HL-60 (cell line): ENCODE measurements around the gene RNASEL.

Source experiments
- DNase-seq, 2 experiments: peaks; one replicate each; pipeline ENCODE4 v3.0.0-alpha.2; 2010 to 2020; ENCODE audit warnings: low read depth in 1 of 2, low spot score in 1 of 2
- H3K27ac ChIP-seq: fragments of 250-450 bp; sonication (Bioruptor Pico); replicated peaks from 2 replicates; pipeline ENCODE4 v1.5.1; 2020; ENCODE audit warnings: mild to moderate bottlenecking, moderate library complexity
- H3K27me3 ChIP-seq: fragments of 250-450 bp; sonication (Bioruptor Pico); 2 replicates; pipeline ENCODE4 v1.5.1; 2021; ENCODE audit warnings: mild to moderate bottlenecking, moderate library complexity; ENCODE audit not compliant: insufficient read depth, poor library complexity, severe bottlenecking
- H3K4me3 ChIP-seq: replicated peaks from 2 replicates; pipeline ENCODE4 v1.5.1; 2011; ENCODE audit warnings: mild to moderate bottlenecking, control low read depth, low read length; ENCODE audit not compliant: insufficient read depth
- GABPA ChIP-seq: IDR thresholded peaks from 2 replicates; pipeline ENCODE4 v1.6.1; 2012; ENCODE audit warnings: low read depth
- POLR2AphosphoS5 ChIP-seq: IDR thresholded peaks from 2 replicates; pipeline ENCODE4 v1.6.1; 2012; ENCODE audit warnings: low read depth
- SPI1 ChIP-seq: IDR thresholded peaks from 2 replicates; pipeline ENCODE4 v1.6.1; 2012; ENCODE audit warnings: low read depth, mild to moderate bottlenecking, borderline replicate concordance
- TF ChIP-seq, protein P1 (sequence below): IDR thresholded peaks from one replicate; pipeline ENCODE4 v1.5.1; 2011; ENCODE audit warnings: low read length, control low read depth, inconsistent platforms; ENCODE audit not compliant: insufficient read depth
- TF ChIP-seq, protein P2 (sequence below): IDR thresholded peaks from 2 replicates; pipeline ENCODE4 v1.6.1; 2012; ENCODE audit warnings: low read depth; ENCODE audit not compliant: insufficient replicate concordance

RNASEL gene

DNA sequence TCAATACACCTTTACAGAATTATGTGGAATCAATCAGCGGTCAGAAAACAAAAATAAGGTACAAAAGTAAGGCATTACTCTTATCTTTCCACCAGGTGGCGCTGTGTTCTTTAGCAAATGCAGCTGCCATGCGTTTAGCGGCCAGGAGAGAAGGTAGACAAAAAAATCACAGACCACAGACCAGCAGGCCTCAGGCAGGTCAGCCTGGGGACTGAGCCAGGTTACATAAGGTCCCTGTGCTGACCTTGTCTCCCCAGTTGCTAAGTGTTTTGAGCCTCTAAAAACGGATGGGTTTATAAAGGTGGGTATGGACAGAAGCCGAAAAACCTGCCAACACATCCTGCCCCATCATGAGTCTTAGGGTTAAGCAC is 12.3 kb upstream of the RNASEL start:
- no peak overlapping the region for H3K4me3 ChIP-seq
- DNase-seq = peak in 1 of 2 experiments; percentile 70
- TF ChIP-seq, protein P1, sequence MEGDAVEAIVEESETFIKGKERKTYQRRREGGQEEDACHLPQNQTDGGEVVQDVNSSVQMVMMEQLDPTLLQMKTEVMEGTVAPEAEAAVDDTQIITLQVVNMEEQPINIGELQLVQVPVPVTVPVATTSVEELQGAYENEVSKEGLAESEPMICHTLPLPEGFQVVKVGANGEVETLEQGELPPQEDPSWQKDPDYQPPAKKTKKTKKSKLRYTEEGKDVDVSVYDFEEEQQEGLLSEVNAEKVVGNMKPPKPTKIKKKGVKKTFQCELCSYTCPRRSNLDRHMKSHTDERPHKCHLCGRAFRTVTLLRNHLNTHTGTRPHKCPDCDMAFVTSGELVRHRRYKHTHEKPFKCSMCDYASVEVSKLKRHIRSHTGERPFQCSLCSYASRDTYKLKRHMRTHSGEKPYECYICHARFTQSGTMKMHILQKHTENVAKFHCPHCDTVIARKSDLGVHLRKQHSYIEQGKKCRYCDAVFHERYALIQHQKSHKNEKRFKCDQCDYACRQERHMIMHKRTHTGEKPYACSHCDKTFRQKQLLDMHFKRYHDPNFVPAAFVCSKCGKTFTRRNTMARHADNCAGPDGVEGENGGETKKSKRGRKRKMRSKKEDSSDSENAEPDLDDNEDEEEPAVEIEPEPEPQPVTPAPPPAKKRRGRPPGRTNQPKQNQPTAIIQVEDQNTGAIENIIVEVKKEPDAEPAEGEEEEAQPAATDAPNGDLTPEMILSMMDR = peak; percentile 52
- no peak for TF ChIP-seq GABPA
- TF ChIP-seq POLR2AphosphoS5 = no peak
- TF ChIP-seq SPI1 = no peak
- TF ChIP-seq, protein P2, sequence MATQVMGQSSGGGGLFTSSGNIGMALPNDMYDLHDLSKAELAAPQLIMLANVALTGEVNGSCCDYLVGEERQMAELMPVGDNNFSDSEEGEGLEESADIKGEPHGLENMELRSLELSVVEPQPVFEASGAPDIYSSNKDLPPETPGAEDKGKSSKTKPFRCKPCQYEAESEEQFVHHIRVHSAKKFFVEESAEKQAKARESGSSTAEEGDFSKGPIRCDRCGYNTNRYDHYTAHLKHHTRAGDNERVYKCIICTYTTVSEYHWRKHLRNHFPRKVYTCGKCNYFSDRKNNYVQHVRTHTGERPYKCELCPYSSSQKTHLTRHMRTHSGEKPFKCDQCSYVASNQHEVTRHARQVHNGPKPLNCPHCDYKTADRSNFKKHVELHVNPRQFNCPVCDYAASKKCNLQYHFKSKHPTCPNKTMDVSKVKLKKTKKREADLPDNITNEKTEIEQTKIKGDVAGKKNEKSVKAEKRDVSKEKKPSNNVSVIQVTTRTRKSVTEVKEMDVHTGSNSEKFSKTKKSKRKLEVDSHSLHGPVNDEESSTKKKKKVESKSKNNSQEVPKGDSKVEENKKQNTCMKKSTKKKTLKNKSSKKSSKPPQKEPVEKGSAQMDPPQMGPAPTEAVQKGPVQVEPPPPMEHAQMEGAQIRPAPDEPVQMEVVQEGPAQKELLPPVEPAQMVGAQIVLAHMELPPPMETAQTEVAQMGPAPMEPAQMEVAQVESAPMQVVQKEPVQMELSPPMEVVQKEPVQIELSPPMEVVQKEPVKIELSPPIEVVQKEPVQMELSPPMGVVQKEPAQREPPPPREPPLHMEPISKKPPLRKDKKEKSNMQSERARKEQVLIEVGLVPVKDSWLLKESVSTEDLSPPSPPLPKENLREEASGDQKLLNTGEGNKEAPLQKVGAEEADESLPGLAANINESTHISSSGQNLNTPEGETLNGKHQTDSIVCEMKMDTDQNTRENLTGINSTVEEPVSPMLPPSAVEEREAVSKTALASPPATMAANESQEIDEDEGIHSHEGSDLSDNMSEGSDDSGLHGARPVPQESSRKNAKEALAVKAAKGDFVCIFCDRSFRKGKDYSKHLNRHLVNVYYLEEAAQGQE = no peak
- no peaks in the 10 kb centered on the region for H3K27me3 ChIP-seq
- H3K27ac ChIP-seq = no peak overlapping the region

DNA sequence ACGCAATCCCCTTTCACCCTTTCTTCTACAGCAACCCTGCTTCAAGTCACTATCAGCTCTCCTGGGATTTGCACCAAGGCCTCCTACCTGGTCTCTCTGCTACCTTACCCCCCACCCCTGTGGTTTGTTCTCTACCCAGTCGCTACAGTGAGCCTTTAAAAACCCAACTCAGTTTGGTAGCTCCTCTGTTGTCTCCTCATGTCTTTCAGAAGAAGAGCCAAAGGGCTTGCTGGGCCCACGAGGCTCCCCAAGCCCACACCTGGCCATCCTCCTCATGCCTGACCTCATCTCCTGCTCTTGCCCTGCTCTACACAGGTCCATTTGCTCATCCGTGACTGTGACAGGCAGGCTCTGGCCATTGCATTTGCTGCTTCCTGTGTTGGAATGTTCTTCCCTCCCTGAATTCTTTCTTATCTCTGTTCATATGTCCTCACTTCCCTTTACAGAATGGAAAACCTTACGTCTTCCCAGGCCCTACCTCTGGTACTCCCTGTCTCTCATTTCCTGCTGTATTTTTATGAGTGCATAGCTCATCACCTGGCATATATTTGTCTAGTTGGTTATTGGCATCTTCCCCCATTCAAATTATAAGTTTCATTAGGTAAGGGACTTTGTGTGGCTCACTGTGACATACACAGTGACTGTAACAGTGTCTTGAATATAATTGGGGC is 11.8 kb upstream of the RNASEL start:
- H3K27ac ChIP-seq = no peak overlapping the region
- TF ChIP-seq SPI1 = no peak
- TF ChIP-seq, protein P2 = no peak
- no peaks in the 10 kb centered on the region for H3K27me3 ChIP-seq
- DNase-seq = no peak
- H3K4me3 ChIP-seq = no peak overlapping the region

DNA sequence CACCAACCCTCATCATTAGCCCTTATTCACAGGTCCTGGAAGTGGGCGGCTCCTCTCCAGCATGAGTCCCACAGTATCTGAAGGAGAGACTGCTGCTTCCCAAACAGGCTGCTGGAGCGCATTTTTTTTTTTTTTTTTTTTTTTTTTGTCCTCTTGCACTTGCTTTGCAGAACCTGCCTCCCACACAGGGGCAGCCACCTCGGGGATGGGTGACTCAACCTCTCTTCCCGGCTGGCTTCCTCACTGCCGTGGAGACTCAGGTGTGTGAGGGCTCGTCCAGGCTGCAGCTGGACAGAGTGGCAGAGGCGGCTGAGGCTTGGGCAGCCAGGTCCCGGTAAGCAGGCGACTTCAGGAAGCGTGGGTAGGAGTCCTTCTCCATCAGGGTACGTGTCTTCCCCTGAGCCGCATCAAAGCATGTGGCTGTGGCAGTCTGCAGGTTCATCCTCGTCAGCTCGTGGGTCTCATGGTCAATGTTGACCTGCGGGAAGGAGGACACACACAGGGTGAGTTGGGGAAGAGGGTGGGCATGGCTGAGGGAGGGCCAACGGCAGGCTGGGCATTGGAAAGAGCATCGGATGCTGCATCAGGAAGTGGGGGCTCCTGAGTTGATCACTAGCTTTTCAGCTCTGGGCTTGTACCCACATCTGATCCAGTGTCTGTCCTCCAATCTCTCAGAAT is 11.1 kb upstream of the RNASEL start:
- Histone ChIP-seq H3K4me3 (no peak overlapping the region), H3K27ac (no peak overlapping the region), H3K27me3 (no peaks in the 10 kb centered on the region)
- TF ChIP-seq GABPA = no peak
- no peak for TF ChIP-seq SPI1
- TF ChIP-seq, protein P2 = no peak
- TF ChIP-seq POLR2AphosphoS5 = no peak
- TF ChIP-seq, protein P1 = no peak
- DNase-seq = no peak
